ENCODE results near the gene SZRD1. TPM values are rescaled to one million over a fixed set of nuclear protein-coding genes. Genes with fewer than 3 reads are reported as not detected.
A peak's percentile ranks its signal among the peaks of the same experiment; 100 is the strongest.

Gene SZRD1
- total RNA-seq, 4 donors from 2014 or later: 24.4 to 126 (median 47.2) TPM

DNA sequence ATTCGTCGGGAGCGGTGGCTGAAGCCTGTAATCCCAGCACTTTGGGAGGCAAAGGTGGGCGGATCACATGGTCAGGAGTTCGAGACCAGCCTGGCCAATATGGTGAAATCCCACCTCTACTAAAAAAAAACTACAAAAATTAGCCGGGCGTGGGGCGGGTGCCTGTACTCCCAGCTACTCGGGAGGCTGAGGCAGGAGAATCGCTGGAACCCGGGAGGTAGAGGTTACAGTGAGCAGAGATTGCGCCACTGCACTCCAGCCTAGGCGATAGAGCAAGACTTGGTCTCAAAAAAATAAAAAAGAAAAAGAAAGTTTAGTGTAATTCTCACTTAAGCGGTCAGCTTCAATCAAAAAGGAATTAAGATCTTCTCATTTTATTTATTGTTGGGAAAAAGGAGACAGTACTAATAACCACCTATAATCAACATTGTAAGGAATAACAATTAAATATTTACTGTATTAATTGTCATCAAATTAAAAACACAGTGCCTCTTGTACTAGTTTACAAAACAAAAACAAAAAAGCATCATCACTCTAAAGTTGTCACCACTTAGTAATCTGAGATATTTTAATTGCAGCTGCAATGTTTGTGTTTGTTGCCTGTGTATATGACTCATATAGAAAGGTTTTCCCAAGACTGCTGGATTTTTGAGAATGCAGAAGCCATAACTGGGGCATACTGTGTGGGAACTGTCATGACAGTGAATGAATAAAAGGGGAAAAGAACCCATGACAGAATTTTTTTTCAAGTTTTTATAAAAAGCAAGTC is 18.4 kb upstream of the SZRD1 start:
- no peaks in the 10 kb centered on the region for H3K9me3 ChIP-seq
- peak overlapping the region in 1 of 2 donors; percentile 25 for H3K27ac ChIP-seq
- TF ChIP-seq, protein P1, sequence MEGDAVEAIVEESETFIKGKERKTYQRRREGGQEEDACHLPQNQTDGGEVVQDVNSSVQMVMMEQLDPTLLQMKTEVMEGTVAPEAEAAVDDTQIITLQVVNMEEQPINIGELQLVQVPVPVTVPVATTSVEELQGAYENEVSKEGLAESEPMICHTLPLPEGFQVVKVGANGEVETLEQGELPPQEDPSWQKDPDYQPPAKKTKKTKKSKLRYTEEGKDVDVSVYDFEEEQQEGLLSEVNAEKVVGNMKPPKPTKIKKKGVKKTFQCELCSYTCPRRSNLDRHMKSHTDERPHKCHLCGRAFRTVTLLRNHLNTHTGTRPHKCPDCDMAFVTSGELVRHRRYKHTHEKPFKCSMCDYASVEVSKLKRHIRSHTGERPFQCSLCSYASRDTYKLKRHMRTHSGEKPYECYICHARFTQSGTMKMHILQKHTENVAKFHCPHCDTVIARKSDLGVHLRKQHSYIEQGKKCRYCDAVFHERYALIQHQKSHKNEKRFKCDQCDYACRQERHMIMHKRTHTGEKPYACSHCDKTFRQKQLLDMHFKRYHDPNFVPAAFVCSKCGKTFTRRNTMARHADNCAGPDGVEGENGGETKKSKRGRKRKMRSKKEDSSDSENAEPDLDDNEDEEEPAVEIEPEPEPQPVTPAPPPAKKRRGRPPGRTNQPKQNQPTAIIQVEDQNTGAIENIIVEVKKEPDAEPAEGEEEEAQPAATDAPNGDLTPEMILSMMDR (IDR thresholded peaks at IDR 0.05): no peak
- no peak for TF ChIP-seq POLR2A (IDR thresholded peaks at IDR 0.05)
- H3K27me3 ChIP-seq: no peaks in the 10 kb centered on the region
- no peaks in the 10 kb centered on the region for H3K36me3 ChIP-seq
- no peak for DNase-seq
- H3K4me3 ChIP-seq: no peak overlapping the region
- intact Hi-C loops (cut with DNase I; ENCODE audit: low total_unique reads): no loop called here
- H3K4me1 ChIP-seq: peaks cover 0 to 7% of the 10 kb centered on the region in 2 donors

DNA sequence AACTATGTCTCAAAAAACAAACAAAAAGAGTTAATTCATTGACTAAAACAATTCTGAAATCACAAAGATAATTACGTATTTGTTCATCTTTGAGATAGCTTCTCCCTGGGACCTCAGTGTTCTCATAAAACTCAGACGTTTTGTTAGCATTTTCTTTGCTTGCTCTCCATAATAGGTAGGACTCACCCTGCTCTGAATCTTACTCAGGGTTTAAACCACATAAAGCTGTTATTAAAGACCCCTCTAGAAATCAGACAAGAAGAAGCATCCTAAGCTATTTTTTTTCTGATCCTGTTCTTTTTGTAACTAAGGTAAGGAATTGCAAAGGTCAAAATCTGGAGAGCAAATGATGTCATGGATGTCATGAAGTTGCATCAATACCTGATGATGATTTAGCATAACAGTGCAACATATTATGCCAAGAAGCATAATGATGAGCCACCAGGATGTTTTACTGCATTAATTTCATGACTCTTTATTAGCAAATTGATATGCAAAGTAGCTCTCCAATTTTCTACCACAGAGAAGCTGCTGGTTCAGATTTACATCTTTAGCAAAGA is 17.1 kb upstream of the SZRD1 start:
- H3K27me3 ChIP-seq: no peaks in the 10 kb centered on the region
- H3K4me3 ChIP-seq: no peak overlapping the region
- TF ChIP-seq POLR2A (IDR thresholded peaks at IDR 0.05): no peak
- TF ChIP-seq, protein P1 (IDR thresholded peaks at IDR 0.05): no peak
- intact Hi-C loops (cut with DNase I; ENCODE audit: low total_unique reads): loop anchor here (10.0 kb wide), 1 partner anchor 105 kb away; no protein-coding TSS in a partner anchor
- H3K4me1 ChIP-seq: peaks cover 0 to 7% of the 10 kb centered on the region in 2 donors
- H3K27ac ChIP-seq: peak overlapping the region; percentile 36 to 93
- no peaks in the 10 kb centered on the region for H3K36me3 ChIP-seq
- no peak for DNase-seq
- no peaks in the 10 kb centered on the region for H3K9me3 ChIP-seq

DNA sequence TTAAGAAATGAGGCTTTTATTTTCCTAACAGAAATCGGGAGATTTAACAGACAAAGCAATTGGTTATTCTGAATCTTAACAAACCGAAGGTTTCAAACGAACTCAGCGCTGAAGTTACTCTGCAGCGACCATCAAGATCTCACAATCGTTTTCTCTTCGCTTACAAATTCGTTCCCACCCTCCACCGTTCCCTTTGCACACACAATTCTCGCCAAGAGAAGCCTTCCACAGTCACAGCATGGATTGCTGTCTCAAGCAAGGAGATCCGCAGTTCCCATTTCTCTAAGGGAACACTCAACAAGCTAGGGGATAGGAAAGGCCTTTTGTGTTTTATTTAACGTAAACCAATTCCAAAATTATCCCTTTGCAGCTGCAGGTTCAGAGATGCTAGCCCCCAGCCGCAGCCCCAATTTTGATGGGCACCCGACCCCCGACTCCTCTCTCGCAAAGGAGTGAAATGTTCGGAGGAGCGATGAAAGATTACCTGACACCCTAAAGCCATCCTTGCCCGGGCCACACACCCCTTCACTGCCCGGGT is 15.5 kb upstream of the SZRD1 start:
- Histone ChIP-seq H3K27me3 (no peaks in the 10 kb centered on the region), H3K4me1 (peaks cover 0 to 7% of the 10 kb centered on the region in 2 donors), H3K36me3 (no peaks in the 10 kb centered on the region), H3K27ac (peak overlapping the region; percentile 93), H3K4me3 (peak overlapping the region; percentile 86 to 95), H3K9me3 (no peaks in the 10 kb centered on the region)
- no peak for DNase-seq
- intact Hi-C loops (cut with DNase I; ENCODE audit: low total_unique reads): loop anchor here (10.0 kb wide), 1 partner anchor 107 kb away; no protein-coding TSS in a partner anchor
- no peak for TF ChIP-seq POLR2A (IDR thresholded peaks at IDR 0.05)
- TF ChIP-seq, protein P1 (IDR thresholded peaks at IDR 0.05): no peak

DNA sequence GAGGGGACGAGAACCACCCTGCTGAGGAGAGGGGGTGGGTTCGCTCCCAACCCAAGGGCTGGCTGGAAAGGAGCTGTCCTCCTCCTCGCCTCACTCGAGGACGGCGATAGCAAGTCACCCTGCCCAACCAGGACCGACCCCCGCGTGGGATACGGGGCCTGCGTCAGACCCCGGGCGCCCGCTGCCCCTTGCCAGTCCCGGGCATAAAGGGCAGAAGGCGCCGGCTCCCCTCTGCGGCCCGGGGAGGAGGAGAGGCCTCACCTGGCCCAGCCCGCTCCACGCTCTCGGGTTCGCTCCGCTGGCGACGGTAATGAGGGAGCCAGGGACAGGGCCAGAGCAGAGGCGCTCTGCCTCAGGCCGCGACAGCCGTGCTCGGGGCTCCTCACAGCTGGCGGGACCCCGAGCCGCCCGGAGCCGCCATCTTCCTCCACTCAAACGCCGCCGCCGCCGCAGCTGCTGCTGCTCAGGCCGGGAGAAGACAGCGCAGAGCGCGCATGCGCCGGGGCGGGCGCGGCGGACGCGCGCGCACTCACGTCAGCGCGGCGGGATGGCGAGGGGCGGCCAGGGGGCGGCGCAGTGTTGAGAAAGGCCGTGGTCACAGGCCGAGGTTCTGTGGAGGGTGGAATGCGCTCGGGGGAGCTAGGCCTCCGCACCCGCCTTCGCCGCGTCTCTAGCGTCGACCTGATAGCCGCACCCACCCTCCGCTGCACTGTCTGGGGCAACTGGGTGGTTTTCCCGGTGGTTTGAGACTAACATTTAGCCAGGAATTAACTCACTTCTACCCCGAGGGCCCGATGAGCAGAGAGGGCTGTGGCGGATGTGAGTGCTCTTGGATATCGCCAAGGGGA is 14.8 kb upstream of the SZRD1 start, which contains the start of gene FBXO42:
Gene FBXO42, minus strand, starts transcription at position 487 of the 848 bp plus-strand sequence. CDS start 37,062 bp downstream, outside the sequence.
- Histone ChIP-seq H3K4me3 (peak within 1 kb of the TSS; percentile 86 to 95), H3K4me1 (peaks cover 0 to 7% of the 10 kb centered on the region in 2 donors), H3K36me3 (no peaks in the 10 kb centered on the region), H3K27me3 (no peaks in the 10 kb centered on the region), H3K27ac (peak within 1 kb of the TSS; percentile 93), H3K9me3 (no peaks in the 10 kb centered on the region)
- DNase-seq: peak; percentile 89 to 93
- TF ChIP-seq POLR2A (IDR thresholded peaks at IDR 0.05): peak; percentile 97 to 98
- TF ChIP-seq, protein P1 (IDR thresholded peaks at IDR 0.05): peak; percentile 10 to 74 (median 62)
- intact Hi-C loops (cut with DNase I; ENCODE audit: low total_unique reads): loop anchor here (10.0 kb wide), 1 partner anchor 107 kb away; no protein-coding TSS in a partner anchor

All from uterus (tissue), 4 donors.